ENCODE data around the gene DISP2.

- peak; percentile 91 for TF ChIP-seq CTCF (IDR thresholded peaks at IDR 0.05)
- 0 out of 4 replicates have a peak, but pooled peaks of 1 of the 2 experiments have one; percentile 15 for TF ChIP-seq REST (IDR thresholded peaks at IDR 0.05; ENCODE audit: insufficient read depth in 1 of 2, low read depth in 2 of 2, low read length in 1 of 2)
- TF ChIP-seq POLR2AphosphoS5 (IDR thresholded peaks at IDR 0.05; ENCODE audit: low read depth, low read length) = no peak
These were observed 47.7 kb upstream of the DISP2 start for GRCh38 chr15:40310001-40310959.

Measured in Panc1 (cell line).